ENCODE data around the gene OR2T6. TPM values are rescaled to one million over a fixed set of nuclear protein-coding genes. Genes with fewer than 3 reads are reported as not detected.

Gene OR2T6
- total and polyA plus RNA-seq, 9 of the 15 experiments (the other 6 are each of a cell fraction or from before 2014, with no cell fraction given) = not detected

DNA sequence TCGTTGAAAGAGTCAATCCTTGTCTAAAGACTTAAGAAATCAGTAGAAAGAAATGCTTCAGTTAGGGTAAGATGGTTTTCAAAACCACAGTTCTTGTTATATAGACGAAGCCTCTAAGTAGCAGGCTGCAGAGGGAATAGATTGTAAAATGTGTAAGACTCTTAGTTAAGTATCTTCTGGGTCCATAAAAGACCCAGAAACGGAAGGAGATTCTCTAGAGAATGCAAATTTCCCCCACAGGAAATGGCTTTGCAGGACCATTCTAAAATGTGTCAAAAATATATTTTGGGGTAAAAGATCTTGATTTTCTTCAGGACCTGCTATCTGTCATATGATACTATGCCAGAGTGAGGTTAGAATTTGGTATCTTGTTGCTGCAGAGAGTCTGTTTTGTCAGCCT lies 40.7 kb downstream of the OR2T6 start (continued):
- TF ChIP-seq, protein P1, sequence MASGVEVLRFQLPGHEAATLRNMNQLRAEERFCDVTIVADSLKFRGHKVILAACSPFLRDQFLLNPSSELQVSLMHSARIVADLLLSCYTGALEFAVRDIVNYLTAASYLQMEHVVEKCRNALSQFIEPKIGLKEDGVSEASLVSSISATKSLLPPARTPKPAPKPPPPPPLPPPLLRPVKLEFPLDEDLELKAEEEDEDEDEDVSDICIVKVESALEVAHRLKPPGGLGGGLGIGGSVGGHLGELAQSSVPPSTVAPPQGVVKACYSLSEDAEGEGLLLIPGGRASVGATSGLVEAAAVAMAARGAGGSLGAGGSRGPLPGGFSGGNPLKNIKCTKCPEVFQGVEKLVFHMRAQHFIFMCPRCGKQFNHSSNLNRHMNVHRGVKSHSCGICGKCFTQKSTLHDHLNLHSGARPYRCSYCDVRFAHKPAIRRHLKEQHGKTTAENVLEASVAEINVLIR (CRISPR knock-in tag; IDR thresholded peaks at IDR 0.05) = no peak
- TF ChIP-seq NFE2 (IDR thresholded peaks at IDR 0.05; ENCODE audit: low read depth) (no peak), TOE1 (IDR thresholded peaks at IDR 0.05; ENCODE audit: borderline replicate concordance) (no peak), TOE1 (CRISPR knock-in tag; IDR thresholded peaks at IDR 0.05; ENCODE audit: borderline replicate concordance, low read depth) (no peak), ZNF197 (CRISPR knock-in tag; IDR thresholded peaks at IDR 0.05; ENCODE audit: low read depth) (no peak)
- TF ChIP-seq, protein P2, sequence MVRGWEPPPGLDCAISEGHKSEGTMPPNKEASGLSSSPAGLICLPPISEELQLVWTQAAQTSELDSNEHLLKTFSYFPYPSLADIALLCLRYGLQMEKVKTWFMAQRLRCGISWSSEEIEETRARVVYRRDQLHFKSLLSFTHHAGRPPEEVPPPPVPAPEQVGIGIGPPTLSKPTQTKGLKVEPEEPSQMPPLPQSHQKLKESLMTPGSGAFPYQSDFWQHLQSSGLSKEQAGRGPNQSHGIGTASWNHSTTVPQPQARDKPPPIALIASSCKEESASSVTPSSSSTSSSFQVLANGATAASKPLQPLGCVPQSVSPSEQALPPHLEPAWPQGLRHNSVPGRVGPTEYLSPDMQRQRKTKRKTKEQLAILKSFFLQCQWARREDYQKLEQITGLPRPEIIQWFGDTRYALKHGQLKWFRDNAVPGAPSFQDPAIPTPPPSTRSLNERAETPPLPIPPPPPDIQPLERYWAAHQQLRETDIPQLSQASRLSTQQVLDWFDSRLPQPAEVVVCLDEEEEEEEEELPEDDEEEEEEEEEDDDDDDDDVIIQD (CRISPR knock-in tag; IDR thresholded peaks at IDR 0.05) = no peak

- DNase-seq (ENCODE audit: extremely low read depth in 1 of 4, low spot score in 3 of 4) = no peak
- H3K9me3 ChIP-seq (replicated peaks; ENCODE audit: control insufficient read depth, insufficient read depth, low read depth, low read length) = 0 out of 2 replicates have a peak, but pooled peaks cover 3% of the 10 kb centered on the region
- no peak for FAIRE-seq
- WGBS (ENCODE audit: insufficient coverage, low coverage, missing lambda C conversion rate) = 0% methylated on average over 2 of the region's 2 CpGs
- H3K27ac ChIP-seq (ENCODE audit: extremely low read depth, low read depth, low read length) = no peak overlapping the region
- H2AFZ ChIP-seq (ENCODE audit: low read depth, low read length) = no peak overlapping the region
- no peak for ATAC-seq
- ChIA-PET POLR2A (no interaction called here), CTCF (ENCODE audit: low intra/inter-chr PET ratio) (no interaction called here)
- TF ChIP-seq XRCC3 (IDR thresholded peaks at IDR 0.05) (no peak), CBX1 (IDR thresholded peaks at IDR 0.05; ENCODE audit: low read depth) (no peak), SP1 (CRISPR knock-in tag; IDR thresholded peaks at IDR 0.05) (no peak), HEY1 (CRISPR knock-in tag; IDR thresholded peaks at IDR 0.05; ENCODE audit: borderline replicate concordance) (no peak), SETDB1 (IDR thresholded peaks at IDR 0.05; ENCODE audit: low read length) (no peak), FOXP1 (CRISPR knock-in tag; IDR thresholded peaks at IDR 0.05) (no peak), ZNF589 (CRISPR knock-in tag; IDR thresholded peaks at IDR 0.05; ENCODE audit: low read depth) (no peak)
- intact Hi-C loops (cut with micrococcal nuclease) (no loop called here), in situ Hi-C loops (cut with MboI) (no loop called here)
- no peak overlapping the region for H3K4me3 ChIP-seq
- no peaks in the 10 kb centered on the region for H3K4me1 ChIP-seq (replicated peaks in 1 of 2; ENCODE audit: control insufficient read depth in 2 of 2, insufficient read depth in 2 of 2, low read length in 2 of 2)
- BruUV-seq (replicated peaks) = no TSS peak
- no peaks in the 10 kb centered on the region for H3K36me3 ChIP-seq (ENCODE audit: control insufficient read depth, insufficient read depth, low read length)
- H3K27me3 ChIP-seq (ENCODE audit: control insufficient read depth in 2 of 2, insufficient read depth in 2 of 2, low read length in 2 of 2) = no peaks in the 10 kb centered on the region
- H3K4me2 ChIP-seq (ENCODE audit: insufficient read depth, low read length) = no peak overlapping the region
- no peaks in the 10 kb centered on the region for H3K9me1 ChIP-seq (ENCODE audit: control insufficient read depth, insufficient read depth, low read length)
- H3K9ac ChIP-seq (ENCODE audit: insufficient read depth in 1 of 2, low read depth in 2 of 2, low read length in 2 of 2) = no peak overlapping the region
- H4K20me1 ChIP-seq (replicated peaks; ENCODE audit: control insufficient read depth, insufficient read depth, low read length) = no peaks in the 10 kb centered on the region
- H3K79me2 ChIP-seq (ENCODE audit: control insufficient read depth, insufficient read depth, low read length) = no peaks in the 10 kb centered on the region
Observed at GRCh38 chr1:248417854-248418253, 42.3 kb downstream of the OR2T6 start.
